GM21381 (cell line): ENCODE measurements around the gene YTHDF2.
"Not testable (repeated sequence)": the region's sequence is repeated elsewhere in the genome, so short reads cannot be mapped to it uniquely, and the experiment has no call there.

ENCODE experiments used
- ATAC-seq: cut with Tn5 transposase; IDR thresholded peaks from one replicate; pipeline ENCODE4 v1.9.1; 2021; ENCODE audit warnings: mild to moderate bottlenecking, moderate library complexity; ENCODE audit not compliant: unreplicated experiment

The YTHDF2 gene

GRCh38 chr1:28758420-28758819 is 21.7 kb downstream of the YTHDF2 start:
- ATAC-seq = no peak

DNA sequence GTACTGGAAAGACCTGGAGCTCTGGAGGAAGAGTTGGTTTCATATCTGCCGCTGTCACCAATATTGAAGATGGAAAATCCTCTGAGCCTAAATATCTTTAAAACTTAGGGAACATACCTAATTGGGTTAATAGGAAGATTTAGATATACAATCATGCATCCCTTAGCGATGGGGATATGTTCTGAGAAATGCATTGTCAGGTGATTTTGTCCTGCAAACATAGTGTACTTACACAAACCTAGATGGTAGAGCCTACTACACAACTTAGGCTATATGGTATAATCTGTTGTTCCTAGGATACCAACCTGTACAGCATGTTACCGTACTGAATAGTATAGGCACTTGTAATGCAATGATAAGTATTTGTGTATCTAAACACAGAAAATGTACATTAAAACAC is 22.5 kb downstream of the YTHDF2 start:
- no peak for ATAC-seq

- no peak for ATAC-seq
Observed at GRCh38 chr1:28761189-28761588, 24.4 kb downstream of the YTHDF2 start.

DNA sequence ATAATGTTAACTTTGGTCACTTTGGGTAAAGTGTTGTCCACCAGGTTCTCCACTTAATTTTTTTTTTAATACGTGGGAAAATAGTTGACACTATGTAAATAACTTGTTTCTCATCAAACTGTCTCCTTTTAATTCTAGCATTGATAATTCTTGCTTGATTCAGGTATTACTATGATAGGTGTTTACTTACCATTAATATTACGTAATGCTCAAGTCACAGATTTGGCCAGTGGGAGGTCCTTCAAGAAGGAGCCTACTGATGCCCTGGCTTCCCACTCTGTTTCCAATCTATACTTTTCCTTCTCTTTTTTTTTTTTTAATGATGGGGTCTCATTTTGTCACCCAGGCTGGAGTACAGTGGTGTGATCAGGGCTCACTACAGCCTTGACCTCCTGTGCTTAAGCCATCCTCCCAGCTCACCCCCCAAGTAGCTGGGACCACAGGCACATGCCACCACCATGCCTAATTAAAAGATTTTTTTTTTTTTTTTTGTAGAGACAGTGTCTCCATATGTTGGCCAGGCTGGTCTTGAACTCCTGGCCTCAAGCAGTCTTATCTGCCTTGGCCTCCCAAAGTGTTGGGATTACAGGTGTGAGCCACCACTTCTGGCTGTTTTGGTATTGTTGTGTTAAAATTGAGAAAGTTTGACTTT is 29.9 kb downstream of the YTHDF2 start:
- no peak for ATAC-seq

DNA sequence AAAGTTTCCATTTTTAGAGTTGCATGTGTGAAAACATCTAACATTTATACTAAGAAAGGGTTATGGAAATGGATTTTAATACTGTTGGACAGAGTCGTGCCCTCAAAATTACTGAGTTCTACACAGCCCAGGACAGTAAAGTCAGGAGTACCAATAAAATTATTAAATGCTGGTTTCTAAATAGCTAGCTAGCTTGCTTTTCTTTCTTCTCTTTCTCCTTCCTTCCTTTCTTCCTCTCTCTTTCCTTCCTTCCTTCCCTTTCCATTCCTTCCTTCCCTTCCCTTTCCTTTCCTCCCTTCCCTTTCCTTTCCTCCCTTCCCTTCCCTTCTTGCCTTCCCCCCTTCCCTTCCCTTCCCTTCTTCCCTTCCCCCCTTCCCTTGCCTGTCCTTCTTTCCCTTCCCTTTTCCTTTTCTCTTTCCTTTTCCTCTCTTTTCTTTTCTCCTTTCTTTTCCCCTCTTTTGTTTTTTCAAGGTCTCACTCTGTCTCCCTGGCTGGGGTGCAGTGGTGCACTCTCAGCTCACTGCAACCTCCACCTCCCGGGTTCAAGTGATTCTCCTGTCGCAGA is 33.9 kb downstream of the YTHDF2 start:
- no peak for ATAC-seq

GRCh38 chr1:28771921-28772320 is 35.2 kb downstream of the YTHDF2 start:
- ATAC-seq = not testable (repeated sequence)

DNA sequence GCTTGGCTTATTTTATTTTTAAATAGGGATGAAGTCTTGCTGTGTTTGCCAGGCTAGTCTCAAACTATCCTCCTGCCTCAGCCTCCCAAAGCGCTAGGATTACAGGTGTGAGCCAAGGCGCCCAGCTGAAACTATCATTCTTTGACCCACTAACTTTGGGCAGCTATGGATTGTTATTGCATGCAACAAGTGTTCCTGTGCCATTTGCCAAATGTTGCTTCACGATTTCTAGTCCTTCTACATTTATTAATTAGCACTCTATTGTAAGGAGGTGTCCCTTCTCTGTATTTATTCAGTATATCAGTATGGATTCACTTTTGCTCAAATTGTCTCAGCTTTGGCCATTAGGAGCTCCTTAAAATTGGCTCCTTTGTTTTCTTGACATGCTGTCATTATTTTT is 36.4 kb downstream of the YTHDF2 start:
- no peak for ATAC-seq

- no peak for ATAC-seq
Observed at GRCh38 chr1:28775121-28775942, 38.6 kb downstream of the YTHDF2 start.

DNA sequence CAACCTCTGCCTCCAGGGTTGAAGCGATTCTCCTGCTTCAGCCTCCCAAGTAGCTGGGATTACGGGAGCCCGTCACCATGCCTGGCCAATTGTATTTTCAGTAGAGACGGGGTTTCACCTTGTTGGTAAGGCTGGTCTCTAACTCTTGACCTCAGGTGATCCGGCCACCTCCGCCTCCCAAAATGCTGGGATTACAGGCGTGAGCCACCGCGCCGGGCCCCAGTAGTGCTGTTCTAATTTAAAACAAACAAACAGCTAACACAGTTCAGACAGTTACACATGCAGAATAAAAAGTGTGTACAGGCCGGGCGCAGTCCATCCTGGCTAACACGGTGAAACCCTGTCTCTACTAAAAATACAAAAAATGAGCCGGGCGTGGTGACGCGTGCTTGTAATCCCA is 39.6 kb downstream of the YTHDF2 start:
- ATAC-seq = no peak

GRCh38 chr1:28778021-28778420 is 41.3 kb downstream of the YTHDF2 start:
- no peak for ATAC-seq

- no peak for ATAC-seq
Observed at GRCh38 chr1:28779751-28780408, 43.1 kb downstream of the YTHDF2 start.

- ATAC-seq = no peak
Observed at GRCh38 chr1:28781305-28781704, 44.6 kb downstream of the YTHDF2 start.

DNA sequence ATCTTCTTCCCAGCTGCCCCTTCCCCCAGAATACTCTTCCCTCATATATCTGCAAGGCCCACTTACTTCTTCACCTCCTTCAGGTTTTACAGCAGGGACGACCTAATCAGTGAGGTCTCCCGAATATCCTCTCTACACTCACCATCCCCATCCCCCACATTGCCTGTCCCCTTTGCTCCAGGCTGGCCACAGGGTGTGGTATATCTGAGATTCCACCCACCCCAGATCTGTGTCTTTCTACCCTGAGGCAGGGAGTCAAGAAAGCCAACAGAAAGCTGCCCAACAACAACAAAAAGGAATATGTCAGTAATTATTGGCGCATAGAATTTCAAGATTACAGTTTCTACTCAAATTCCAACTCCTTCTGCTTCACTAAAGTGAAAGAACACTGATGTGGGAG is 45.3 kb downstream of the YTHDF2 start:
- no peak for ATAC-seq

DNA sequence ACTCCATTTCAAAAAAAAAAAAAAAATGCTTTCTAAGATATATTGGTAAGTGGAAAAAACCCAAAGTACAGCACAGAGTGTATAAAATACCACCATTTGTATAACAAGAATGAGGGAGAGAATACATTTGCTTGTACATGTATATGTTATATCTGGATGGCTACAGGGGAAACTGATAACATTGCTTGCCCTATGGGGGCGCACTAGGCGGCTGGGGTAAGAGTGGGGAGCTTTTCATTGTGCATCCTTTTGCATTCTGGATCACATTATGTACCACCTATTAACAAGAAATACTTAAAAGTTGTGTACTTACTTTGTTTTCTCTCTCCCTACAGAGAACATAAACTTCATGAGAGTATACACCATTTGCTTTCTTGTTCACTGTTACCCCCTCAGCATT is 46.6 kb downstream of the YTHDF2 start:
- no peak for ATAC-seq

DNA sequence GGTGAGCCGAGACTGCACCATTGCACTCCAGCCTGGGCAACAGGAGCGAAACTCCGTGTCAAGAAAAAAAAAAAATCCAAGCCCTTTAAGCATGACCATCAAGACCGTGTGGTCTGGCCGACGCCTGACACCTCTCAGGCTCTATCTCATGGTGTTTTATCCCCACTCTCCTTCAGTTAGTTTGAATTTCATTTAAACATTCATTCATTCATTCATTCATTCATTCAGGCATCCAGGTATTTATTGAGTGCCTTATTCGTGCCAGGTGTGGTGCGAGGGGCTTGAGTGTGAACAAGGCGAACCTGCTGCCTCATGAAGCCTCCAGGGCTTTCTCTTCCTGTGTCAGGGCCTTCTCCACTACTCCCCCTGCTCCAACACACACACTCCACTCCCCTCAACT is 52.7 kb downstream of the YTHDF2 start:
- no peak for ATAC-seq

DNA sequence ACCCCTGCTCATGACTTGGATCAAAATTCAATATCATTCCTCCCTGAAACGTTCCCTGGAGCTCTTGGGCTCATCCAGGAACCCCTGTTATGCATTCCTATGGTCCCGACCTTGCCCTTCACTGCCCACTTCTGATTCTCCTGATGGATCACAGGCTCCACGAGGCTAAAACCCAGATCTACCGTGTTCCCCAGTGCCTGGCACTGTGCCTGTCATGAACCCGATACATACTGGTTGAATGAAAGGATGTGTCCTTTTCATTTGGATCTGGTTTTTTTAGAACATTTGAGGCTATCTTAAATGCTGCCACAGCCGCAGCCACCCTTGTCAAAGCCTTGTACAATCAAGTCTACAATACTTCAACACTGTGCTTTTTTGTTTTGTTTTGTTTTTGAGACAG is 53.1 kb downstream of the YTHDF2 start:
- ATAC-seq = no peak

DNA sequence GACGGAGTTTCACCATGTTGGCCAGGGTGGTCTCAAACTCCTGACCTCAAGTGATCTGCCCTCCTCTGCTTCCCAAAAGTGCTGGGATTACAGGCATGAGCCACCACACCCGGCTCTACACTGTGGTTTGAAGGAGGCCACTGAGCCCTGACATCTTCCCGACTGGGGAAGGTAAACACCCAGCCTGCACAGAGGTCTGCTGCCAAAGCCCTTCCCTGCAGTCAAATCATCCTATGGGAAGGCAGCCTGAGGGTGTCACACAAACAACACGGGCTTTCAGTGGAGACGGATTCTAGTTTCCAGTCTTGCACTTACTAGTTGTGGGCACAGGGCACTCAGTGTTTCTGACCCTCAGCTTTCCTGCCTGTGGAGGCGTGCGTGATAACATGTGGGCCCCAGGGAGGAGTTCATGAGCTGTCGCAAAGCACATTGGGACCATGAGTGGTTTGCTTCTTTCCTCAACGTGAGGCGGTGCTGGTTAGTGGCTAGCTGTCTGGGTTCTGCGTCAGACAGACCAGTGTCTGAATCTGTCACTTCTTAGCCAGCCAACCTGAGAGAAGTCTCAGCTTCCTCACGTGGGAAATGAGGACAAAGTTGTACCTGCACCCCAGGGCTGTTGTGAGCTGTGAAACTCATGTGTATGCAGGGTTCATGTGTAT is 53.8 kb downstream of the YTHDF2 start:
- no peak for ATAC-seq

DNA sequence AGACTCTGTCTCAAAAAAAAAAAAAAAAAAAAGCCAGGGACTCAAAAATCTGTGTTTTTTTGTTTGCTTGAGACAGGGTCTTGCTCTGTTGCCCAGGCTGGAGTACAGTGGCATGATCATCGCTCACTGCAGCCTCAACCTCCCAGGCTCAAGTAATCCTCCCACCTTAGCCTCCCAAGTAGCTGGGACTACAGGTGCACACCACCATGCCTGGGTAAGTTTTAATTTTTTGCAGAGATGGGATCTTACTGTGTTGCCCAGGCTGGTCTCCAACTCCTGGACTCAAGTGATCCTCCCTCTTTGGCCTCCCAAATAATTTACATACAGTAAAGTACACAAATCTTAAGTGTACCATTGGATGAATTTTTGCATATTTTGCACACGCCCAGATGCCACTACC is 55.2 kb downstream of the YTHDF2 start:
- not testable (repeated sequence) for ATAC-seq

GRCh38 chr1:28792644-28793121 is 55.9 kb downstream of the YTHDF2 start:
- ATAC-seq = no peak

DNA sequence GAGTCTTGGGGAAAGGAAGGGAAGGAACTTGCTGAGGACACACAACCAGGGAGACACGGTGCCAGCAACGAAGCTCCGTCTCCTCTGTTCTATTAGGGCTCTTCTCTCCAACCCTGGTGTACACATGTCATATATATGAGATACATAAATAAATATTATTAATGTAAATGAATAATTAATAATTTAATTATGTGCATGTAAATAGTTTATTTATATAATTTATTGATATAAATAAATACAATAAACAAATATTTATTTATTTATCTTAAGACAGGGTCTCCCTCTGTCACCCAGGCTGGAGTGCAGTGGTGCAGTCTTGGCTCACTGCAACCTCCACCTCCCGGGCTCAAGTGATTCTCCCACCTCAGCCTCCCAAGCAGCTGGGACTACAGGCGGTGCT is 57.8 kb downstream of the YTHDF2 start:
- not testable (repeated sequence) for ATAC-seq
